HPDE6-E6E7 (cell line): Measurements from ENCODE around the gene ARHGEF3.

ENCODE experiments used
- DNase-seq: peaks from one replicate; pipeline ENCODE4 v3.0.0; 2011; ENCODE audit warnings: missing footprints; ENCODE audit errors: extremely low spot score

The ARHGEF3 gene

GRCh38 chr3:56822501-56822900 lies 20.8 kb upstream of the ARHGEF3 start:
- no peak for DNase-seq

GRCh38 chr3:56819016-56819809 lies 17.5 kb upstream of the ARHGEF3 start:
- no peak for DNase-seq

GRCh38 chr3:56818156-56818985 lies 16.6 kb upstream of the ARHGEF3 start:
- DNase-seq: no peak

GRCh38 chr3:56817646-56818045 lies 15.9 kb upstream of the ARHGEF3 start:
- no peak for DNase-seq

- DNase-seq: no peak
Measured at GRCh38 chr3:56816061-56816460, 14.3 kb upstream of the ARHGEF3 start.

DNA sequence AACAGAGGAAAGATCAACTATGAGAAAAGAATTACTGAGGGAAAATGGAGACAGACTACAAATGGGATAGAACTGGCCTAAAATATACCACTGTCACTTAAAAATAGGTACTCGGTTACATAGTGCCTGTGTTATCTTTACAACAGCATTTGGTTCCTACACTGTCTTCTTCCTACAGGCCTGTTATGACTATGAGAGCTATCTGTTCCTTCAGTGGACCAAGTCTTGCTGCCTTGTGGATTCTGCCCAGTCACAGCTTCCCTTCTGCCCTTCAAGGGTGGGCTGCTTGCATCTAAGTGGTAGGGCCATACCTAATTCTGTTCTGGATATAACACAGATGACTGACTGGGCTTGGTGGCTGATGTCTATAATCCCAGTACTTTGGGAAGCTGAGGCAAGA lies 13.8 kb upstream of the ARHGEF3 start:
- DNase-seq: no peak

DNA sequence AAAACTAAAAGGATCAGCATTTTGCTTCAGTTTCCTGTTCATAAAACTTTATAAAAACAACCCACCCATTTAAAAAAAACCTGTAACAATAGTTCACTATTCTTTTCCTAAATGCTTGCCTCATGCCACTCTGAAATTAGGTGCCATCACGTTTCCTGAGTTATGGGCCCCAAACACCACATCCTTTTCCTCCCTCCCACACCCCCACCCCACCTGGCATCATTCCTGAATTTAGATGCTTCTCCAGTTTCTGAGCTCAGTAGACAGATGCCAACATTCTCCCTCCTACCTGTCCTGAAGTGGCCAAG lies 11.9 kb upstream of the ARHGEF3 start:
- no peak for DNase-seq

DNA sequence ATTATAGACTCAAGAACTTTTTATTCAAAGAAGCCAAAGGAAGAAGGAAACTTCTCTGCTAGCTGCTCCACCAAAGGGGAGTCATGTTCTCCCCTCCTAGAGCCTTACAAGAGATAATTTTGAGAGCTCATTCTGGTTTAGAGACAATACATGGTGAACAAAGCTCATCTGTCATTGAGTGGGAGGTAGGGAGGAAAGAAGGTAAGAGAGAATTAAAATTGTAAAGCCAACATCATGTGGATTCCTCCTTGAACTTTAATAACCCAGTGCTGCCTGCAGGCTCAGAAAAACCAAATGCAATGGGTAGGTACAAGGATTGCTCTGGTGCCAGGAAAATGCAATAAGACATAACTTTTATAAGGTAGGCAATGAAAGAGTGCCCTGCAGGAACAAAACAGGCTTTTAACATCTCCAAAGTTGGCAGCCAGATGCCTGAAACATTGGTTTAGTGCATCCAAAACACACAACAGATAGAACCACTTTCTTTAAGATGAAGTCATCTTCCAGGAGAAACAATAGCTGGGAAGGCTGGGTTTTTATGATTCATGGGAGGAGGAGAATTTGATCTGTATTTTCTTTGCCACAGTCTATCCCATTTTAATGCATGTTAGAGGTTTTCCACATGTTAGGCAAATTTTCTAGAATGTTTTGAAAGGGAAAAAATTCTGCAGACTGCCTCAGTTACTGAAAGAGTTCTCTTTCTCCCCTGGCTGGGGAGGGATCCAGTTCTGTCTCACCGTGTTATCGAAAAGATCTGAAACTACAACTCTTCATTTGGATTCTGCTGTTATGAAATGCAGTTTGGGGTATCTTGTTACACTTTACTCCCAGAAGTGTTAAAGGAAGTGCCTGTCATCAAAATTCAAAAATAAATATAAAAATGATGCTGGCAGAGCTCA lies 11.3 kb upstream of the ARHGEF3 start:
- DNase-seq: no peak

DNA sequence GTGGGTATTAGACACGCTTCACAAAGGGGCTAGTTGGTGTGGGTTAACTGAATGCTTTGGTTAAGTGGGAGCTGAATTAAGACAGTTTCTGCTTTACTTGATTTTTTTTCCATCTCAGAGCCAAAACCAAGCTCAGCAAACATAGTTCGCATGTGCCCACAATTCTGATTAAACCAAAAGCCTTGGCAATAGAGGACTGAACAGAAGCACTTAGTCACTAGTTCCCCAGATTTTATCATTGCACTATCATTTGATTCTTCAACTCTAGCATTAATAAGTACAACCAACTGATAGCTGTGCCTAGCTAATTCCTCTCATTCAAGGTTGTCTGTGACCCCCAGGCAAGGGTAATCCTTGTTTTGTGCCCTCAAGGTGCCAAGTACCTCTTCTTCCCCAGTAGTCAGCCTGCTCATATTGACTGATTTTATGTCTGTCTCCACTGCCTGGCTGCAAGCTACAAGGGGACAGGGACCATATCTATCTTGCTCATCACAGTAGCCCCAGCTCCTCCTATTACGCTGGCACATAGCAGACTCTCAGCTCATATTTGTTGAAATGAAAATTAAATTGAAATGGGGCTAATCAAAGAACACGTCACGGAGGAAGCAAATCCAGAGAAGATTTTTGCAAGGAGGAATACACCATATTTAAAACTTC lies 9.9 kb upstream of the ARHGEF3 start:
- DNase-seq: no peak

DNA sequence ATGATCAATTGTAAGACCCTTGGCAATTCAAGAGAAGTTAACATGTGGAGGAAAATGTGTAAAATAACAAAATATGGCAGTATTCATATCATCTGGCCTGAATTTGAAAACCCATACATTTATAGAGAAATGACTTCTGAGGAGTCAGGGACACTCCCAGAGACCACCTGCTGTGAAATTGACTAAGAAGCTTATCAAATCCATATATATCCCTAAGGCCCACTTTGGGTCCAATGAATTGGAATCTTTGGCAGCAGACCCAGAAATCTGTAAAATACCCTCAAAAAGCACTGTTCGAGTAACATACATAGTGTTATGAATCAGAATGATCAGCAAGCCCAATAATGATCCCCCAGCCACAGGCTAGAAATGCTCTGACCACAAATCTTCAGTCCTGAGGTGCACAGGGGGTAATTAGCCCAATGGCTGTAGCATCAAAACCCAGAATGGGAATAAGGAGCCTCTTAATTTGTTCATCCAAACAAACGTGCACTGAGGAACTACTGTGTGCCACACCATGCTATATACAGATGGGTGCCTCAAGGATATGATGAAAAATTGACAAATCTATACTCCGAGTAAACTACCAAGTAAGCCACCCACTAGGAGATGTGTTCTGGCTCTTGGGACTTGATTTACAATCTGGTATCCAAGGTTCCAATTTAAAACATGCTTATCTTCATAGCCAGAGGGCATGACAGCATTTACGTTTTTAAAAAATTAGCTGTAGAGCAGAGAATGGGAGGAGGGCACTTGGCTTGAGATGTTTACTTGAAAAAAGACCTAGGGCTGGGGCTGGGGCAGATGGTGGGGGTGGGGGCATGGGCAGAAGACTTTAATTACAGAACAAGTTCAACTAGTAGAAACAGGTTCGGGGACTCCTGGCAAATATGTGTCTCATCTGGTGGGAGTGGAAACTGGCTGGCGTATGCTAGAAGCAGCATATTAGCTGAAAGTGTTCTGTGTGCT lies 9.1 kb upstream of the ARHGEF3 start:
- DNase-seq: no peak

- DNase-seq: no peak
Measured at GRCh38 chr3:56806407-56806806, 4.7 kb upstream of the ARHGEF3 start.

DNA sequence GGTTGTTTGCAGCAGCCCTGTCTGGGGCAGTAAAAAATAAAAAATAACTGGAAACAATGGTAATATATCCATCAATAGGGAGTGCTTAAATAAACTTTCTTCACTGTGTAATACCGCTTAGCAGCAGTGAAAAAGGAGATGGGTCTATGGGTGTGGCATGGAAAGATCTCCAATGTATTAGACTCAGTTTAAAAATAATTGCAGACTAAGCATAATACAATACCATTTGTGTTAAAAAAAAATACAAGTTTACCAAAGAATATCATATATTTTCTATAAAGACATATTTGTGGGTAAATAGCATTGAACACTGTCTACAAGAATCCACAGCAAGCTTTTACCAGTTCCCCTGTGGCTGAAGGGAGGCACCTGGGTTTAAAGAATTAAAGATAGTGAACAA lies 1.0 kb upstream of the ARHGEF3 start:
- DNase-seq: no peak

DNA sequence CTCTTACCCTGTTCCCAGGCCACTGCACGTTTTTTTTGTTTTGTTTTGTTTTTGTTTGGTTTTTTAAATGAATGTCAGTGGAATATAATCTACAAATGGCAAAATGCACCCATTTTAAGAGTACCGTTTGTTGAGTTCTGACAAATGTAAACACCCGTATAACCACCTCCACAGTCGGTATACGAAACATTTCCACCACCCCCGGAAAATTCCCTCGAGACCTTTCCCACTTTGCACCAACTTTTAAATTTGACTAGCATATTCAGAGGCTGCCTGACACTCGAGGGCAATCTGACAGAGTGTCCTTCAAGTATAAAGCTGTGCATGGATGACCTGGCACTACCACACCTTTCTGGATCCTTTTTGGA lies 613 bp upstream of the ARHGEF3 start:
- DNase-seq: no peak

- DNase-seq: no peak
Measured at GRCh38 chr3:56800832-56801661, 702 bp downstream of the ARHGEF3 start.

- no peak for DNase-seq
Measured at GRCh38 chr3:56800130-56800831, 1.5 kb downstream of the ARHGEF3 start.

DNA sequence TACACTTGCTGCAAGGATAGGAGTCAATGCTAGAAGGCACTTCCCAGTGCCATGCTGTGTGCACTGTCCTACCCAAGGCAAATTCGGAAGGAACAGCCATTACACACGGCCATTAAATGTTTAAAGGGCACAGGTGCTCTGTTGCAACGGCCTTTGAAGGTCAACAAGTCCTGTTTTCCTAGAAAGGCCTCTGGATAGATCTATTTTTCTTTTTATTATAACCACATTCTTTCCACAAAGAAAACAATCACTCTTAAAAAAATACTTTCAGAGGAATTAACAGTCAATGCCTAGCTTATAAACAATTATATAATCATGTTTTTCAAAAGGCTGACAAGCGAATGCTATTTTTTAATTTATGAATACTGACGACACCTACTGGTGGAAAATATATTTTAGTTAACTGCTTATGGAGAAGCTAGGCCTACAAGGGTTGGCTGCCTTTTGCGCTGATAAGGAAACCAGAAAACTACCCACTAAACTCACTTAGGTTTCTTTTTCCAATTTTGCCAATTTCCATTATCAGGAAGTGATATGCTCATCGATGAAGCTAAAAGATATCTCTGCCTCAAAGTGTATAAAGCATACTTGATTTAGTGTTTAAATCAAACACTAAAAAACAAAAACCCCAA lies 2.4 kb downstream of the ARHGEF3 start:
- no peak for DNase-seq

- no peak for DNase-seq
Measured at GRCh38 chr3:56796996-56797395, 4.8 kb downstream of the ARHGEF3 start.

DNA sequence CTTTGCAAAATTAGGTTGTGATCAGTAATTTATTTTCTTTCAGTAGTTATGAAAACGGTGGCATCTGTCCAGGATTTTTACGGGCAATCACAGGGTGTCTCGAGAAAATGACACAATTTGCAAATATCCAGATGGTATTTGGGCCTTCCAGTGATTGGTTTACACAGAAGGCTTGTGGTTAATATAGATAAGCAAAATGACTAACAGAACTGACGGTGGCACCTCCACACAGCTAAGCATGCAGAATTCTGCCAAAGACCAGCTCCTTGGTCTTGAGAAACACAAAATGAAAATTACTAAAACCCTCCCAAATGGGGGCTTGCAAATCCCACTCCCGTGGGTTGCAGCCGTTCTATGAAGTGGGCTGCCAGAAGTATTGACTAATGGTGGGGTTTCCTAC lies 5.5 kb downstream of the ARHGEF3 start:
- DNase-seq: no peak

GRCh38 chr3:56795829-56796185 lies 5.9 kb downstream of the ARHGEF3 start:
- DNase-seq: no peak
